SK-N-DZ (cell line): ENCODE data around the gene XRN2.
"Not testable (repeated sequence)": the region's sequence is repeated elsewhere in the genome, so short reads cannot be mapped to it uniquely, and the experiment has no call there.

ENCODE experiments used
- DNase-seq: peaks from one replicate; pipeline ENCODE4 v3.0.0-alpha.2; 2015; ENCODE audit warnings: low spot score

Gene XRN2

GRCh38 chr20:21344206-21344900 lies 41.2 kb downstream of the XRN2 start:
- DNase-seq: no peak

GRCh38 chr20:21344961-21345360 lies 41.8 kb downstream of the XRN2 start:
- DNase-seq: no peak

GRCh38 chr20:21352703-21353102 lies 49.6 kb downstream of the XRN2 start:
- no peak for DNase-seq

- no peak for DNase-seq
These were observed 50.1 kb downstream of the XRN2 start for GRCh38 chr20:21353236-21353635.

GRCh38 chr20:21355981-21356380 lies 52.9 kb downstream of the XRN2 start:
- DNase-seq: no peak

- no peak for DNase-seq
These were observed 53.3 kb downstream of the XRN2 start for GRCh38 chr20:21356386-21356785.

GRCh38 chr20:21357844-21358243 lies 54.7 kb downstream of the XRN2 start:
- no peak for DNase-seq

GRCh38 chr20:21358737-21359136 lies 55.6 kb downstream of the XRN2 start:
- DNase-seq: no peak

GRCh38 chr20:21360705-21361104 lies 57.6 kb downstream of the XRN2 start:
- no peak for DNase-seq

GRCh38 chr20:21361266-21361665 lies 58.1 kb downstream of the XRN2 start:
- DNase-seq: no peak

GRCh38 chr20:21364413-21364812 lies 61.3 kb downstream of the XRN2 start:
- no peak for DNase-seq

GRCh38 chr20:21365771-21366170 lies 62.6 kb downstream of the XRN2 start:
- no peak for DNase-seq

- not testable (repeated sequence) for DNase-seq
These were observed 63.1 kb downstream of the XRN2 start for GRCh38 chr20:21366273-21366672.

- DNase-seq: no peak
These were observed 65.7 kb downstream of the XRN2 start for GRCh38 chr20:21368791-21369190.

- DNase-seq: no peak
These were observed 68.1 kb downstream of the XRN2 start for GRCh38 chr20:21371193-21371592.

- DNase-seq: no peak
These were observed 68.9 kb downstream of the XRN2 start for GRCh38 chr20:21372016-21372415.

- no peak for DNase-seq
These were observed 70.3 kb downstream of the XRN2 start for GRCh38 chr20:21373436-21373835.

GRCh38 chr20:21376626-21377025 lies 73.5 kb downstream of the XRN2 start:
- DNase-seq: no peak

- DNase-seq: peak; percentile 88
These were observed 74.6 kb downstream of the XRN2 start for GRCh38 chr20:21377701-21378100.

- DNase-seq: peak; percentile 16
These were observed 75.1 kb downstream of the XRN2 start for GRCh38 chr20:21378259-21378658.

GRCh38 chr20:21380711-21381110 lies 77.6 kb downstream of the XRN2 start:
- DNase-seq: no peak

- no peak for DNase-seq
These were observed 78.5 kb downstream of the XRN2 start for GRCh38 chr20:21381619-21382018.

GRCh38 chr20:21384308-21384892 lies 81.3 kb downstream of the XRN2 start:
- DNase-seq: no peak

GRCh38 chr20:21386111-21386510 lies 83.0 kb downstream of the XRN2 start:
- DNase-seq: no peak
